Measurements from ENCODE around the gene ZBTB8B.
"Not testable (repeated sequence)": the region's sequence is repeated elsewhere in the genome, so short reads cannot be mapped to it uniquely, and the experiment has no call there.

ZBTB8B gene

GRCh38 chr1:32470991-32471694 lies 6.3 kb downstream of the ZBTB8B start:
- DNase-seq = no peak

- DNase-seq = no peak
These were observed 7.0 kb downstream of the ZBTB8B start for GRCh38 chr1:32471695-32472362.

GRCh38 chr1:32472966-32473365 lies 8.1 kb downstream of the ZBTB8B start:
- not testable (repeated sequence) for DNase-seq

- no peak for DNase-seq
These were observed 10.1 kb downstream of the ZBTB8B start for GRCh38 chr1:32474954-32475353.

- DNase-seq = no peak
These were observed 15.1 kb downstream of the ZBTB8B start for GRCh38 chr1:32480003-32480402.

GRCh38 chr1:32480761-32481160 lies 15.9 kb downstream of the ZBTB8B start:
- DNase-seq = no peak

GRCh38 chr1:32481788-32482187 lies 16.9 kb downstream of the ZBTB8B start:
- not testable (repeated sequence) for DNase-seq

GRCh38 chr1:32485554-32486255 lies 20.8 kb downstream of the ZBTB8B start:
- no peak for DNase-seq

- no peak for DNase-seq
These were observed 21.7 kb downstream of the ZBTB8B start for GRCh38 chr1:32486463-32487113.

- no peak for DNase-seq
These were observed 22.3 kb downstream of the ZBTB8B start for GRCh38 chr1:32487182-32487581.

GRCh38 chr1:32489774-32490454 lies 25.0 kb downstream of the ZBTB8B start:
- DNase-seq = no peak

GRCh38 chr1:32491386-32491785 lies 26.5 kb downstream of the ZBTB8B start:
- no peak for DNase-seq

GRCh38 chr1:32494196-32494595 lies 29.3 kb downstream of the ZBTB8B start:
- no peak for DNase-seq

GRCh38 chr1:32494711-32495337 lies 30.0 kb downstream of the ZBTB8B start:
- DNase-seq = no peak

GRCh38 chr1:32496127-32496526 lies 31.3 kb downstream of the ZBTB8B start:
- no peak for DNase-seq

GRCh38 chr1:32498751-32499150 lies 33.9 kb downstream of the ZBTB8B start:
- DNase-seq = no peak

- DNase-seq = peak in 1 of 6 experiments; percentile 1
These were observed 35.7 kb downstream of the ZBTB8B start for GRCh38 chr1:32500387-32501209.

GRCh38 chr1:32501865-32502264 lies 37.0 kb downstream of the ZBTB8B start:
- no peak for DNase-seq

GRCh38 chr1:32503153-32503552 lies 38.3 kb downstream of the ZBTB8B start:
- DNase-seq = no peak

- no peak for DNase-seq
These were observed 42.1 kb downstream of the ZBTB8B start for GRCh38 chr1:32507021-32507420.

GRCh38 chr1:32508761-32509160 lies 43.9 kb downstream of the ZBTB8B start:
- DNase-seq = no peak

Data from stimulated activated naive CD4-positive, alpha-beta T cell (primary cell).